Daoy (cell line): ENCODE measurements around the gene TDP1. TPM values are rescaled to one million over a fixed set of nuclear protein-coding genes. Genes with fewer than 3 reads are reported as not detected.

ENCODE experiments used
- total RNA-seq: library from RNA; depleted of rRNA; stranded (reverse); fragments of >200 nt; shearing (Covaris generic); gene quantifications from 2 replicates; pipeline ENCODE4 v1.2.3, GENCODE V29; 2014; rRNA removed

Gene TDP1
- total RNA-seq, 1 experiment from 2014 or later, result 50.6 TPM

Other genes with a start within 250 kb of the TDP1 start
- gene EFCAB11, start 1.2 kb upstream of the TDP1 start, total RNA-seq, result 22.5 and 36.9 TPM in 2 replicates
- gene KCNK13, start 106.1 kb downstream of the TDP1 start, total RNA-seq, result 0.23 and 0.60 TPM in 2 replicates